Lung (tissue), 12 donors: Measurements from ENCODE around the gene PPP3CB. TPM values are rescaled to one million over a fixed set of nuclear protein-coding genes. Genes with fewer than 3 reads are reported as not detected.

Experiments used
- ATAC-seq: fragments of 200-7000 bp; cut with Tn5 transposase; one replicate; pipeline ENCODE4 v1.9.1; 2020; ENCODE audit warnings: moderate number of reproducible peaks; ENCODE audit not compliant: insufficient read depth, low FRiP score
- DNase-seq, 3 donors: peaks; one replicate each; pipeline ENCODE4 v3.0.0-alpha.2; 2013 to 2017
- H3K27ac ChIP-seq, 2 donors: one replicate each; pipeline ENCODE4 v1.5.1; 2013; ENCODE audit warnings: mild to moderate bottlenecking in 2 of 2, moderate library complexity in 2 of 2, control low read depth in 1 of 2, inconsistent platforms in 1 of 2, low read depth in 1 of 2, low read length in 1 of 2
- H3K27me3 ChIP-seq, 3 donors: one replicate each; pipeline ENCODE4 v1.5.1; 2013; ENCODE audit warnings: low read length in 2 of 3; ENCODE audit not compliant: control insufficient read depth in 3 of 3, insufficient read depth in 3 of 3
- H3K36me3 ChIP-seq, 4 donors: one replicate each; pipeline ENCODE4 v1.5.1; 2013; ENCODE audit warnings: low read length in 4 of 4, mild to moderate bottlenecking in 1 of 4, moderate library complexity in 1 of 4; ENCODE audit not compliant: control insufficient read depth in 4 of 4, insufficient read depth in 4 of 4
- H3K4me1 ChIP-seq, 5 donors: one replicate each; pipeline ENCODE4 v1.5.1; 2013; ENCODE audit warnings: low read length in 5 of 5, mild to moderate bottlenecking in 2 of 5, moderate library complexity in 1 of 5; ENCODE audit not compliant: control insufficient read depth in 5 of 5, insufficient read depth in 5 of 5
- H3K4me3 ChIP-seq: one replicate; pipeline ENCODE4 v1.5.1; 2013; ENCODE audit warnings: mild to moderate bottlenecking, control low read depth, moderate library complexity
- H3K9ac ChIP-seq, 2 donors: one replicate each; pipeline ENCODE4 v1.5.1; 2013; ENCODE audit warnings: low read length in 2 of 2, control low read depth in 1 of 2; ENCODE audit not compliant: insufficient read depth in 1 of 2
- H3K9me3 ChIP-seq, 4 donors: one replicate each; pipeline ENCODE4 v1.5.1; 2013; ENCODE audit warnings: low read length in 3 of 4, mild to moderate bottlenecking in 1 of 4, moderate library complexity in 1 of 4; ENCODE audit not compliant: control insufficient read depth in 4 of 4, insufficient read depth in 3 of 4
- CTCF ChIP-seq: IDR thresholded peaks from 2 replicates; pipeline ENCODE4 v1.5.1; 2012; ENCODE audit warnings: mild to moderate bottlenecking; ENCODE audit errors: control extremely low read depth, extremely low read depth
- WGBS, 2 donors: extraction: QIAGEN DNeasy Blood & Tissue Kit; methylation state at CpG; one replicate each; pipeline ENCODE4 v1.1.7; 2013; 5-methylcytosine and 5-hydroxymethylcytosine counted together
- polyA plus RNA-seq, 2 donors: library from polyadenylated mRNA; stranded (reverse); fragments of 200-250 nt; gene quantifications; one replicate each; pipeline ENCODE4 v1.2.1, GENCODE V29; 2013
- total RNA-seq, 2 donors: library from RNA; depleted of rRNA in 1 of 2; stranded (reverse); fragments of >200 nt in 1 of 2; gene quantifications; one replicate each; pipeline ENCODE4 v1.2.1, GENCODE V29; 2014 to 2021
- donor health status: control.
- donor health status: control.
- donor health status: Bipolar disorder and iron deficiency.
- donor health status: healthy.
- donor health status: DM: yes; HTN: yes; CAD: no.

The PPP3CB gene
- total and polyA plus RNA-seq, 4 donors = 21.5 to 65.0 (median 28.4) TPM

- H3K27me3 ChIP-seq = no peaks in the 10 kb centered on the region
- ATAC-seq (no peak), DNase-seq (no peak)
- H3K9ac ChIP-seq = no peak overlapping the region
- 76 to 77% methylated on average over 4 of the region's 4 CpGs for WGBS, 2 donors
- no peak for TF ChIP-seq CTCF
- no peaks in the 10 kb centered on the region for H3K36me3 ChIP-seq
- H3K27ac ChIP-seq = no peak overlapping the region
- no peaks in the 10 kb centered on the region for H3K9me3 ChIP-seq
- H3K4me3 ChIP-seq = no peak overlapping the region
- H3K4me1 ChIP-seq = peaks cover 0 to 12% (median 4%) of the 10 kb centered on the region in 5 donors
These were observed 86.8 kb downstream of the PPP3CB start for GRCh38 chr10:73408978-73409521.

- Histone ChIP-seq H3K36me3 (no peaks in the 10 kb centered on the region), H3K9me3 (no peaks in the 10 kb centered on the region), H3K4me3 (no peak overlapping the region), H3K27me3 (no peaks in the 10 kb centered on the region), H3K9ac (no peak overlapping the region), H3K4me1 (peaks cover 0 to 16% (median 4%) of the 10 kb centered on the region in 5 donors), H3K27ac (no peak overlapping the region)
- no peak for TF ChIP-seq CTCF
- WGBS, 2 donors = 93 to 94% methylated on average over 5 of the region's 5 CpGs
- no peak for ATAC-seq
- no peak for DNase-seq
These were observed 87.8 kb downstream of the PPP3CB start for GRCh38 chr10:73408061-73408460.

DNA sequence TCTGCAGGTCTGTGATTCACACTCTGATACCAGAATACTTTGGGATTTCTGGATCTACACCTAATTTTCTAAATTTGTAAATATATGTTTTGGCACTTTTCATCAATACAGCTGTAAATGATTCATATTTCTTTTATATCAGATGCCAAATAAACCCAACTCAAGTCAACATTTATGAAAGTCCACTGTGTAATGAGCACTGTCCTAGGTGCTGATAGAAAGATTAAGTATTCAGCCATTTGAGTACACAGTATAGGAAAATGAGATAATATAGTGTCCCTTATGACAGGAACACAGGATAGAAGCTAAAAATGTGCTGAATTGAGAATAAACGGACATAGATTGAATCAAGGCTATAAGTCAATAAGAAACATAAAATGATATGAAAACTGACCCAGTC is 88.3 kb downstream of the PPP3CB start:
- DNase-seq (no peak), ATAC-seq (no peak)
- Histone ChIP-seq H3K27ac (no peak overlapping the region), H3K9me3 (no peaks in the 10 kb centered on the region), H3K9ac (no peak overlapping the region), H3K27me3 (no peaks in the 10 kb centered on the region), H3K36me3 (no peaks in the 10 kb centered on the region), H3K4me3 (no peak overlapping the region), H3K4me1 (peaks cover 0 to 11% (median 0%) of the 10 kb centered on the region in 5 donors)
- WGBS, 2 donors = 89 to 94% methylated on average over 1 of the region's 1 CpG
- TF ChIP-seq CTCF = no peak

GRCh38 chr10:73406846-73407245 is 89.0 kb downstream of the PPP3CB start:
- WGBS, 2 donors = 79% methylated on average over 5 of the region's 5 CpGs
- H3K9ac ChIP-seq = no peak overlapping the region
- no peak for ATAC-seq

More at GRCh38 chr10:73406846-73407245, 89.0 kb downstream of the PPP3CB start:
- H3K27ac ChIP-seq = no peak overlapping the region
- H3K4me1 ChIP-seq = peaks cover 0 to 11% (median 0%) of the 10 kb centered on the region in 5 donors
- no peaks in the 10 kb centered on the region for H3K9me3 ChIP-seq
- TF ChIP-seq CTCF = no peak
- H3K4me3 ChIP-seq = no peak overlapping the region
- no peak for DNase-seq
- H3K27me3 ChIP-seq = no peaks in the 10 kb centered on the region
- H3K36me3 ChIP-seq = no peaks in the 10 kb centered on the region
